Measurements from ENCODE around the gene LYPD1. TPM values are rescaled to one million over a fixed set of nuclear protein-coding genes. Genes with fewer than 3 reads are reported as not detected.

Gene LYPD1
- total RNA-seq, 1 donor from 2014 or later: 18.8 TPM

GRCh38 chr2:132638313-132639040 lies 31.5 kb downstream of the LYPD1 start:
- no peak for DNase-seq (ENCODE audit: extremely low read depth, low read depth, low spot score)

GRCh38 chr2:132636346-132636745 lies 33.7 kb downstream of the LYPD1 start:
- DNase-seq (ENCODE audit: extremely low read depth, low read depth, low spot score): no peak

DNA sequence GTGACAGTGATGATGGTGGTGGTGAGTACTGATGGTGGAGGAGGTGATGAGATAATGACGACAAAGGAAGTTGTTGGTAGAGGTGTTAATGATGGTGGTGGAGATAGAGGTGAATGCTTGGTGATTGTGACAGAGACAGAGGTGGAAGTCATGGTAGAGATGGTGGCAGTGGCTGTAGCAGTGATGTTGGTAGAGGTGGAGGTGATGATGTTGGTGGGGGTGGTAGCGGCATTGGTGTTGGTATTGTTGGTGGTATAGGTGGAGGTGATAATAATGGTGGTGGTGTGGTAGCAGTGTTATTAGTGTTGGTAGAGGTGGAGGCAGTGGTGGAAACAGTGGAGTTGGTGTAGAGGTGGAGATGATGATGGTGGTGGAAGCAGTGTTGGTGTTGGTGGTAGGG lies 36.4 kb downstream of the LYPD1 start:
- DNase-seq (ENCODE audit: extremely low read depth, low read depth, low spot score): no peak

DNA sequence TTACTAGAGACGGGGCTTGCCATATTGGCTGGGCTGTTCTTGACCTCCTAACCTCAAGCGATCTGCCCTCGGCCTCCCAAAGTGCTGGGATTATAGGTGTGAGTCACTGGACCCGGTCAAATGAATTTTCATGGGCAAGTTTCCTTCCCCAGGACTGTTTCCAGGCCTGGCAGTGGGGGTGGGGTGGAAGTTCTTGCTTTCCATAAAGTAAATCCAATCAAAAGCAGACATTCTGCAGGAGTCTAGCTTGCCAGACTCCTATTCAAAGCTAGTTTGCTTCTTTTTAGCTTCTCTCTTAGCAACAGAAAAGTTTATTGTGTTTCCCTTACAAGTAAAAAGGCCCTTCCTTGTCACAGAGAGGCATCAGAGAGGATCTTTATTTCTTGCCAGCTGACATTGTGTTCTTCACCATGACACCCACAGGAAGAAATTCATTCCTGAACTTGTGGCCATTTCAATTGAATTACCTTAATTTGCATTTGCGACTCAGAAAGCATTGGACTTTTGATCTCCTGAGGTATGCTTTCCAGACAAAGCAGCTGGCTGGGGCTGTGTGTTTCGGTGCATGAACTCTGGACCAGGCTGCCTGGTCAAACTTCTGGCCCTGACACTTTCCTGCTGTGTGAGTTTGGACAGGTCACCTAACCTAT lies 37.9 kb downstream of the LYPD1 start:
- no peak for DNase-seq (ENCODE audit: extremely low read depth, low read depth, low spot score)

- no peak for DNase-seq (ENCODE audit: extremely low read depth, low read depth, low spot score)
Measured at GRCh38 chr2:132627536-132627935, 42.5 kb downstream of the LYPD1 start.

DNA sequence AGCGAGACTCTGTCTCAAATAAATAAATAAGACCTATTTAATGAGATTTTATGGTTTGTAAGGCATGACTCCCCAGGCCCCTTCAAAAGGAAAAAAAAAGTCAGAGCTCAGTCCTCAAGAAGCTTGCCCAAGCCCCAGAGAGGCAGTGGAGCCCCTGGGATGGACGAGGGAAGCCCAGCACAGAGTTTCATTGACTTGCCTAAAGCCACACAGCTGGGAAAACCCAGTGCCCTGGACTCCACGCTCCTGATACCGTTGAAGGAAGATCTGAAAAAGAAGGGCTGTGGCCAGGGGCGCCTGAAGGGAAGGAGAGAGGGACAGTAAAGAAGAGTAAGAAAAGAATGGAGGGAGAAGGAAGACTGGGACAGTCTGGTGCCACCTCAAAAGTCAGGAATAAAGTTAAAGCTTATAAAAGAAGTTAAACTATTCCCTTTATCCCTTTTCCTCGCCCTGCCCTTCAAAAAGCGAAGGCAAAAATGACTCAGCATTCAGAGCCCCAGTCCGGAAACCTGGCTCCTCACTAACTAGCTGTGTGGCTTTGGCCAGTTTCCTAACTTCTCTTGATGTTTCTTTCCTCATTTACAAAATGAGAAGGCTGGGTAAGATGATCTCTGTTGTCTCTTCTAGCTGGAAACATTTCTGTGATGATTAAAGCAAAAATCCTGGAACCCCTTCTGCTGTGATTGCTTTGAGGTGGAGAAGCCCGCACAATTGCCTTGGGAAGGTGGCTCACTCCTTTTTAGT lies 46.7 kb downstream of the LYPD1 start:
- DNase-seq (ENCODE audit: extremely low read depth, low read depth, low spot score): no peak

GRCh38 chr2:132621131-132621875 lies 48.7 kb downstream of the LYPD1 start:
- DNase-seq (ENCODE audit: extremely low read depth, low read depth, low spot score): no peak

- no peak for DNase-seq (ENCODE audit: extremely low read depth, low read depth, low spot score)
Measured at GRCh38 chr2:132620115-132620514, 49.9 kb downstream of the LYPD1 start.

DNA sequence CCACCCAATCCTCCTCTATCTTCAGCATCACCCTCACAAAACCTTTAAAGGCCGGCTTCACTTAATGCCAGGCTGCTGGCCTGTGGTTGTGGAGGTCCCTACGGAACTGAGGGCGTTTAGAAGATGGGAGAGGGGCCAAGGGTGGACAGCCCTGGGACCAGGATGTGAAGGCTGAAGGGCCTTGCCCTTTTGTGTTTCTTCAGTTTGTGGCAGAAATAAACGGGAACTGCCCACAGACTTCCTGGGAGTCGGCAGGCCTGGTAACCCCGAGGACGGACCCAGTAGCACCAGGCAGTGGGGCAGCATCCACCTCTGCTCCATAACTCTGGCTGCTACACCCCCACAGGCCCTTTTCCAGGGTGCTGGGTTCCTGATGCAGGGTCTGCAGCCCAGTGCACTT lies 51.3 kb downstream of the LYPD1 start:
- no peak for DNase-seq (ENCODE audit: extremely low read depth, low read depth, low spot score)

DNA sequence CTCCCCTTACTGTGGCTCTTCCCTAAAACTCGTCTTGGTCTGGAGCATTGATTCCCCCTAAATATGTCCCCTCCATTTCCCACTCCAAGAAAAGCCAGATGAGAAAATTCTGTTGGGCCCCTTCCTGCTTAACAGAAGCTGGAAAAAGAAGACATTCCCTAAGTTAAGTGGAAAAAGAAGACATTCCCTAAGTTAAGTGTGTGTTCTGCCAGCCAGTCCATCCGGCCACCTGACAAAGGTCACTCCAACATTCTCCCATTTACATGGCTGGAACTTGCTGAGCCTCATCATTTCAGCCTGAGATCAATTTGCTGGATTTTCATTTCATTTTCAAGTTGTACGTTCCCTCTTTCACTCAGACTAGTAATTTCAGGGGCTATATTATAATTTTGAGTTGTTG lies 52.0 kb downstream of the LYPD1 start:
- no peak for DNase-seq (ENCODE audit: extremely low read depth, low read depth, low spot score)

- DNase-seq (ENCODE audit: extremely low read depth, low read depth, low spot score): no peak
Measured at GRCh38 chr2:132615329-132616085, 54.5 kb downstream of the LYPD1 start.

DNA sequence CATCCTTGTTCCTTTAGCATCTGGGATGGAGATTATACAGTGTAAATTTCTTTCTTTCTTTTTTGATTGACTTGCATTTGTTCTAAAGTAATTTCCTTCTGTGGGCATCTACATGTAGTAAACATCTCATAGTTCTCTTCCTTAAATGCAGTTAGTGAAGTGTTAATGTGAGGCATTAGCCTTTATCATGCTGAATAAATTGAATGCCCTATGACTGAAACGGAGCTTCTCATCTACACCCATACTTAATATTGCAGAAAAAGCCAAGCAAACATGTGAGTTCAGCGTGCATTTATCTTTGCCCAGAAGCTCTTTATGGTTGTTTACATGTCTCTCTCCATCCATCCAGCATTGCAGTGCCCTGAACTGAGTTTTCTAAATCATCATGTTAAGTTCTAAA lies 58.3 kb downstream of the LYPD1 start:
- DNase-seq (ENCODE audit: extremely low read depth, low read depth, low spot score): no peak

GRCh38 chr2:132609101-132609890 lies 60.7 kb downstream of the LYPD1 start:
- no peak for DNase-seq (ENCODE audit: extremely low read depth, low read depth, low spot score)

- no peak for DNase-seq (ENCODE audit: extremely low read depth, low read depth, low spot score)
Measured at GRCh38 chr2:132608311-132608710, 61.7 kb downstream of the LYPD1 start.

DNA sequence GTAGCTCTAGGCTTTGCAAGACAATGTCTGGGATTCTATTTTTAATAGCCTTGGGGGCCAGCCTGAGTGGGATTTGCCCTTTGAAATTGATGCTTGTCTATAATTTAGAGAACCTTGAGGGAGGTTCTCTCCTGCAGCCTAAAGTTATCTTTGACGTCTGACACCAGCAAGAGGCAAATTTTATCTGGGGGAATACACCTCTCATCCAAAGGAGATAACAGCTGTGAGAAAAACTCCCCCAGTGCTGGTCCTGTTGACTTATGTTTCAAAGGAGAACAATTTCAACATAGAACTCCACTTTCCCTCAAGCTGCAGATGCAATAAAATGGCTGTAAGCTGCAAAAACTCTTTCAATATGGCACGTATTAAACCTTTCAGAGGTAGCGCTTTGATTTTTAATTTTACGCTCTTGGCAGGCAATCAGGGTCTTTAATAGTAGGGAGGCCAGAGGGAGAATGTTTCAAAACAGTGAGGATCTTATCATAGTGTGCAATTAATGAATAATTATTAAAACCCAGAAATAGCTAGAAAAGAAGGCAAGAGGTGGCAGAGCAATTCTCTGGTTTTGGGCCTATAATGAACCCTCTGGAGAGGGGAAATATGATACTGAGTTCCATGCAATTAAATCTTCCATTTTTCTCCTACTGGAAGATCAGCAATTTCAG lies 62.4 kb downstream of the LYPD1 start:
- no peak for DNase-seq (ENCODE audit: extremely low read depth, low read depth, low spot score)

DNA sequence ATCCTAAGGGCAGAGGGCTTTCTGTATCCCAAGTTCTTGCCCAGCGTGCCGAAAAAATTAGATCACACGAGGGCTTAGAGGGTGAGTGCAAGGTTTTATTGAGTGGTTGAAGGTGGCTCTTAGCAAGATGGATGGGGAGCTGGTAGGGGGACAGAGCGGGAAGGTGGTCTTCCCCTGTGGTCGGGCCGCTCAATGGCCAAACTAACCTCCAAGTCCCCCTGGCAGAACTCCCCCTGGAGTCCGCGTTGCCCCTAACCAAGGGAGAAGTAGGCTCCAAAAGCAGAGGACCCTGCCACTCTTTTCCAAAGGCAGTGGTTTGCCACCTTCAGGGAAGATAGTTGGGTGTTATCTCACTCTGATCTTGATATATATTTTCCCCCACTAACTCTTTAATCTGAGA lies 63.4 kb downstream of the LYPD1 start:
- DNase-seq (ENCODE audit: extremely low read depth, low read depth, low spot score): no peak

DNA sequence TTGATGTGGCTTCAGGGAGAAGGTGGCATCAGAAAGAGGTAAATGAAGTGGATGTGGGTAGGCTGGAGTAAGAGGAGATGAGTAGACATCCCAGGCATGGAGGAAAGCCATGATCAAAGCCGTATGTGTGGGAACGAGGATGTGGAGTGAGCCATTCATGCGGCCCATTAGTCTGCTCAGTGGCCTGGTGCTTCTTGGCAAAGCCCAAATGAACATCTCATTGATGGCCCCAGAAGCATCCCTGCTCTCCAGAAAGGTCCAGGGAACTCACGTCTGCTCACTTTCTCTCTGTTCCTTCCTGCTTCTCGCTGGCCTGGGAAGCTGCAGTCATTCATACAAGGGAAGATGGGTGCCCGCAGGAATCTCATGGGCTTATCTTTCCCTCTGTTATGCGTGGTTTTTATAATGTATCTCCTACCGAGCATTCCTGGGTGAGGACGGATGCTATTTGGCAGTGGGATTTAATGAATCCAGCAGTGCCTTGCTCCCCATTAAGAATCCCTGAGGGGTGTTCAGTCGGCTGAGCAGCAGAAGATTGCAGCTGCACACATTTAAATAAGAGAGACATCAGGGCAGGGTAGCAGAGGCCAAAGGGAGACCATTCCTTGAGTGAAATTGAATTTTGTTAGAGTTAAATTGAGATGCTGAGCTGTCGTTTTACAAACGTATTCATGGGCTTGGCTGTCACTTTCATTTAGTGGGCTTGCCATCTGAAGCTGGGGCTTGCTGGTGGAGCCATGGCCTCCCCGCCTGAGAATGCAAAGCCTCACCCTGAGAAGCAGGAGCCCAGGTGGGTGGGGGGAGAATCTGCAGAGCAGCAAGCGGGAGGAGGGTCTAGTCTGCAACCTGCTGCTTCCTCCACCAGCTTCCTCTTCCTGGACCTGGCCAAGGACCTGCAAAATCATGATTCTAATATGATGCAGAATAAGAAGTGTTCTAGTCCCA lies 64.5 kb downstream of the LYPD1 start:
- no peak for DNase-seq (ENCODE audit: extremely low read depth, low read depth, low spot score)

DNA sequence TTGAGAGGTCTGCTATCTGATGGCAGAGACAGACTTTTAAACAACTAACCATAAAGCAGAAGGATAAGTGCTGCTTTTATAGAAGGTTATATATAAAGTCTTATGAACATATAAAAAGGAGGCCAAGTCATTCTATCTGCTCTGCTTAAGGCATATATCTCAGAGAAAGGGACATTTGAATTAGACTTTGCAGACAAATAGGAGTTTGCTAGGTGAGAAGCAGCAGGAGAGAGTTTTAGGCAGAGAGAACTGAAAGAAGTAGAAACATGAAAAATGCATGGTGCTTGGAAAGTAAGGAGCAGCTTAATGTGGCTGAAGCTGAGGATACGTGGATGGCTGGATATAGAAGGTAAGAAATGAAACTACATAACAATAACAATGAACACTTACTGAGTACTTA lies 65.4 kb downstream of the LYPD1 start:
- no peak for DNase-seq (ENCODE audit: extremely low read depth, low read depth, low spot score)
